HG02763 (cell line): ENCODE measurements around the gene NR6A1.

Source experiments
- ATAC-seq: cut with Tn5 transposase; IDR thresholded peaks from one replicate; pipeline ENCODE4 v1.9.1; 2021; ENCODE audit warnings: mild to moderate bottlenecking, moderate library complexity; ENCODE audit not compliant: unreplicated experiment

The NR6A1 gene

DNA sequence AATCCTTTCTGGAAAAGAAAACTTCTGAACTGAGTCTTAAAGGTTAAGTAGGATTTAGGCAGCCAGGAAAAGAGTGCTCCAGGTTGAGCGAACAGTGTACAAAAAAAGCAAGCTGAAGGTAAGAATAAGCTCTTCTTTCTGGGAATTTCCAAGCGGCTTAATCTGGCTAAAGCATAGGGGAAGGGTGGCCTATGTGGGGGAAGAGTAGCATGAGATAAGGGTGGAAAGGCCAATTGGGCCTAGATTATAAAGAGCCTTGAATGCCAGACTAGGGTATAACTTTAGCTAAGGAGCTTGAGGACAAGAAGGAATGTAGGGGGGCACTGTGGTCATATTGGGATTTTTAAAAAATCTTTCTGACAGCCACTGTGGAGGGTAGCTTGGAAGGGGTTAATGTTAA lies 226.6 kb downstream of the NR6A1 start:
- ATAC-seq, result no peak

DNA sequence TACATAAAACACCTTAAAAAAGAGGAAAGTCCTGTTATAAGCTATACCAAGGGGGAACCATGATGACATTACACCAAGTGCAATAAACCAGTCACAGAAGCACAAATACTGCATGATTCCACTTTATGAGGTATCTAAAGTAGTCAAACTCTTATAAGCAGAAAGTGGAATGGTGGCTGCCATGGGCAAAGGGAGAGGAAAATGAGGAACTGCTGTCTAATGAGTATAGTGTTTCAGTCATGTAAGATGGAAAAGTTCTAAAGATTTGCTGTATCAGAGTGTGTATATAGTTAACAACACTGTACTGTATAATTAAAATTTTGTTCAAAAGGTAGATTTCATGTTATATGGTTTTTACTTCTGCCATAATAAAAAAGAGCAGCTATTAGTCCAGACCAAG lies 229.3 kb downstream of the NR6A1 start:
- ATAC-seq, result no peak

DNA sequence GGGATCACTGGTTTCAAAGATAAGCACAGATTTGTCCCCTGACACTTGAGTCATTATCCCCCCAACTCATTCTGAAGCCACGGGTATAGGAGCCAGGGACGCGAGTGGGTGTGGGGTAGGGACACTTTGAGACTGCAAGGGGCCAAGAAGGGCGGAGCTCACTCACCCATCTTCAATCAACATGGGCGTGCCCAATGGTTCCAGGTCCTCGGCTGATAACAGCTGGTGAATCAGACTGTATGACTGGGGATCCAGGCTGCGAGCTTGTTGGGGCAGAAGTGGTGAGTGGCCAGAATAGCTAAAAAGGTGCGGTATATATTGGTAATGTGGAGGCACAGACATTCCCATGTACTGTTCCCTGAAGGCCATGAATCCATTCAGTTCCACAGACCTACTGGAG lies 233.2 kb downstream of the NR6A1 start:
- no peak for ATAC-seq

DNA sequence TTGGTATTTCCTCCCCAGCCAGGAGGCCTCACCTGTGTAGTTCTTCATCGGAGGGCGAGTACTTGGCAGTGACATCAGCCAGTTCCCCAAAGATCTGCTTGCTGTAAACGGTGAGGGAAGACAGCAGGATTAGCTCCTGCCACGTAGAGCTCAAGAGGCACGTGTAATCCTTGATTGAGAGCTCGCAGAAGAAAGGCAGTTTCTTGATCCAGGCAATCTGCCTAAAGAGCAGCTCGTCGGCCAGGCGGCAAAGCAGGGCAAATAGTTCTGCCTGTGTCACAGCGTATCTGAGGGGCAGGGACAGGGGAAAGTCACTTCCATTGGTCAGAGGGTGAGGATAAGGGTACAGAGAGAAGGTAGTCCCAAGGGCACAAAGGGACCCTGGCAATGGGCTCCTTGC lies 235.3 kb downstream of the NR6A1 start:
- no peak for ATAC-seq

DNA sequence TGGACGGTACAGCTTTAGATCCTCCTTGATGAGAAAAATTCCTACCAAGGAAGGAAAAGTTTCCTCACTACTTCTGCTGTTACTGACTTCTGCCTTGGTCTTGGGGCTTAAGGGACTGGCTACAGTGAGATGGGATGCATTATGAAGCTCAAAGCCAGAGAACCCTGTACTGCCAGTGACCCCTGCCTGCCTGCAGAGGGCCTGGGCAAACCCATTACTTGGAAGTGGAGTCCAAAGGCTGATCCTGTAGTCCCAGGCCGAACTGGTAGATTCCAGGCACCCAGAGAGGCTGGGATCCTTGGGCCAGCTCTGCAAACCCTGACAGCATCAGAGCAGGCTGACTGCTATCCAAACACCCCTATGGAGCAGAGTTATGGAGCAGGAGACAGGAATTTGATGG lies 238.2 kb downstream of the NR6A1 start:
- ATAC-seq, result no peak

DNA sequence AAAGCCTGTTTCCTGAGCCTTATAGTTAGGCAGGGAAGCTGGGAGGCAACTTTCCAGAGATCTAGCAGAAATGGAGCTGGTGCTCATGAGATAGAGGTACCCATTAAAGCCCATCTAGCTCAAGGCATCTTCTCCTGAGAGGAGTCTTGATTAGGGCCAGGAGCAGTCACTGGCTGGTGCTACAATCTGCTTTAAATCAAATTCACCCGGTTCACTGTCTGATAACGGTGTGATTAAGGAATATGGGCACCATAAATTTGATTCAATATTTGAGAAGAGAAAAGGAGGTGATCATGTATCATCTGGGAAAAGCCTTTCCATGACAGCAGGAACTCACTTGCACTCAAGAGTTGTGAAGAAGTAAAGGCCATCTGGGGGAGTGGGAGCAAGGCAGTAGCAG lies 240.0 kb downstream of the NR6A1 start:
- no peak for ATAC-seq

DNA sequence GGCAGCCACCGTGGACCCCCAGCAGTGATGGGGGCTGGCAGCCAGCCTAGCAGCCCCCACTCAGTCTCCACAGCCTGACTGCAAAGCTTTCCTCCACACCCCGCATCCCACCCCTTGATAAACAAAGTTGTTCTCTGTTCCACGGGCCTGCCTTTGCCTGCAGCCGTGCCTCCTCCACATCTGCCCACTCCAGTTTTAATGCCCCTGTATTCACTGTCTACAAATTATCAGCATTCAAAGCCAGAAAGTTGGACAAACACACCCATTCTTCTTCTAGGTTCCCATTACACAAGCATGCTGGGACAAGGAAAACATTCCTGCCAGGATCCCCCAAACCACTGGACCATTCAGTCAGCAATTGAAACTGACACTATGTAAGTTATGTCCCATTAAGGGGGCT lies 240.9 kb downstream of the NR6A1 start:
- ATAC-seq, result no peak

DNA sequence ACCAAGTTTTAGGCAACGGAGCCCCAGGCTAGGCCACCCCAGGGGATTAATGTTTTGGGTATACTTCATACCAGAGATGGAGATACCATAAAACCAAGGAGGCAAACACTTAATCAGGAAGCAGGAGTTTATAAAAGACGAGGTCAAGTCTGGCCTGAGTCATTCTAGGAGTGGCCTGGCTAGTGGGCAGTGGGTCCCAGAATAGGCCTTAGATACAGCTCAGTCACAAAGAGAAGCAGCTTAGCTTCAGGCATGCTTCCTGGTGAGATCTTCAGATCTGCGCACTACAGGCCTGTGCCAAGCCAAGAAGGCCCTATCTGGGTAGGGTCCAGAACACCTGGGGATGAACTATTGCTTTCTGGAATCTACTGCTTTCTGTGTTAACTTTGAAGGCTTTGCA lies 243.3 kb downstream of the NR6A1 start:
- no peak for ATAC-seq

DNA sequence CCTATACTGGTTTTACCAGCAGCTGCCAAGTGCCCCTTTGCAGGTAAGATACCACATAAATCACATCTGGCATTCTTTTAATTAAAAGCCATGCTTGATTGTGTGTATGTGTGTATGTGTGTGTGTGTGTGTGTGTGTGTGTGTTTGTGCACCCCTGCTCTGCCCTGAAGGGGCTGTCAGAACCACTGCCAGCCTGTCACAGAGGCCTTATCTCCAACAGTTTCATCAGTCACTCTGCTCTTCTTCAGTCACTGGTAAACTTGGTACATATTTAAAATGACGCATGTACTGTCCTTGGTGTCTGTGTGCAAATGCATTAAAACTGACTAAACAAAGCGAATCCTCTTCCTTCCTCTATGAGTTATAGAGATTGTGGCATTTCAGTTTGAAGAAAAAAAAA lies 244.9 kb downstream of the NR6A1 start:
- no peak for ATAC-seq

DNA sequence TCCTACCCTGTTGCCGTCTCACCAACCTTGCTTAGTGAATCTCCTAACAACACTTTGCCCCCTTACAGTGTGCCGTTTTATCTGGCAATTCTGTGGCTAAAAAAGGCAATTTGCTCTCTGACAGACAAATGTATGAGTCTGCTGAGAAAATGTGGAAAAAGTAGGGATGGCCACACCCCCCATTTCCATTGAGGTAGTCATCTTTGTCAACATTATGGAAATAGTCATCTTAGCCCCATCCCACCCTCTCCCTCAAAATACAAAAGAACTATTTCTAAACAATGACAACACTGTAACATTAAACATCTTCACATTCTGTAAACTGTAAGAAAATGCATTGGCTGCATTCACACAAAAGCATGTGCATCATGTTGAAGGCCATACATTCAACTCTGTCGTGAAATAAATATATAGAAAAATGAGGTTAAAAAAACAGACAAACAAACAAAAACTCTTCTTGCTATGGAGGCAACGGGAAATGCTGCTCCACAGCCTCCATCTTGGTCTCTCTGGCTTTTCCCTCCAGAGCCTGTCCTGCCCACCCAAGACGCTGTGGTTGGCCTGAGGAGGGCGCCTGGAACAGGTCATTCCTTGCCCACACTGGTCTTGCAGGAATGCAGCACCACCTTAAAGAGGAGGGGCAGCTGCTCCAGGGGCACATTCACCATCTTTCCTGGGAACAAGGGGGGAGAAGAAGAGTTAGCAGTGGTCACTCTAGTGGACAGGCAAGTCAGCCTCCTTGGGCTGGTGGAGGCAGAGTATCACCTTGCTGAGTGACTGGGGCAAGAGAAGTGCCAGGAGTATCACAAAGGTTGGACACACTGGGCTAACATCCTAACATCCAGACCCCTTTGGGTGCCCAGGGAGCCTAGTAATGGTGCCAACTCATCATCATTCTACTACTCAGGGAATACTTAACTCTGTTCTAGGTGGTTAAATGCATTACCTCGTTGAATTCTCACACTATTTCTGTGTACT lies 248.7 kb downstream of the NR6A1 start:
- ATAC-seq, result no peak

DNA sequence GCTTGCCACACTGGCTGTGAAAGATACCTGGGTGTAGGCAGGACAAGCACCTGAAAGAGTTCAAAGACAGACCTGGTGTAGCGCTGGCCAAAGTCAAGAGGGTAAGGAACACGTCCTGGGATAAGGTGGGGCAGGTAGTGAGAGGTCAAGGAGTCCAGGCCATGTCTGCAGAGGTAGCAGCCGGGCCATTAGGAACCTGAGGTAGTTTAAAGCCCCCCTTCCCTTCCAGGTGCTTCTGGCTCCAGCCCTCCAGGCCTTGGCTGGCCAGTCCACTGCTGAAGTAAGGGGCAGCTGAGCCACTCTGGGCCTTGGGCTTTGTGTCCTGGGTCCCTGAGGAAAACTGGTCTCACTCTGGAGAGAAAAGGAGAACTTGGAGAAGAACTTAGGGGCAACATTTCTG lies 250.0 kb downstream of the NR6A1 start:
- ATAC-seq, result no peak

DNA sequence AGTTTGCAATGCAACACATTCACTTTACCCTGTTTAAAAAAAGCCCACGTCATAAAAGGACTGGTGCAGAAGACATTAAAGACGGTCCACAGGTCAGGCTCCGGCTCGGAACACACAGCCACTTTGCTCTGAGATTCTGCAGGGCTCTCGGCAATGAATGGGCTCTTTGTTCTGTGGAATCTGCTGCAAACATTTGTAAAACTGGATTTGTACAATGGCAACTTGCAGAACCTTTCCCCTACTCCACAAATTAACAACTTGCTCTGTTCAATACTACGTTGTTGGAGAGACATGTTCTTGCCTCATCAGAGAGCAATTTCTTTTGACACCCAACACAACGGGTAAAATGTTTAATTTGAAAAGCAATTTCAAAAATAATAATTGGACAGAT lies 250.9 kb downstream of the NR6A1 start:
- no peak for ATAC-seq

DNA sequence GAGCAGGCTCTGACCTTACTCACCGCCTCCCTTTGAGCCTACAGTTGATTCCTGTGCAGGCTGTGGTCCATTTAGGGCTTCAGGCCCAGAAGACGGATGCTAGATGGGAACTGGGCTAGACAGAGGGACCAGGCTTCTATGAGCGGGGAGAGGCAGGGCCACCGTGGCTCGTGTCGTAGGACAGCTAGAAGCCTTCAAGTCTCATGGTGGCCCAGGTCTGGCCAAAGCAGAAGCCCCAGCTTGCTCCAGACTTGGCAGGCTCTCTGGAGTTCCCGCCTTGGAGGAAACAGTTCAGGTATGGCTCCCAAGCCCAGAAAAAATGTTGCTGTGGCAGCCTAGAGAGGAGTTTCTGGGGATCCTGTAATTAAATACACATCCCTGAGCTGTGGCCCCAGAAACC lies 253.0 kb downstream of the NR6A1 start:
- no peak for ATAC-seq

DNA sequence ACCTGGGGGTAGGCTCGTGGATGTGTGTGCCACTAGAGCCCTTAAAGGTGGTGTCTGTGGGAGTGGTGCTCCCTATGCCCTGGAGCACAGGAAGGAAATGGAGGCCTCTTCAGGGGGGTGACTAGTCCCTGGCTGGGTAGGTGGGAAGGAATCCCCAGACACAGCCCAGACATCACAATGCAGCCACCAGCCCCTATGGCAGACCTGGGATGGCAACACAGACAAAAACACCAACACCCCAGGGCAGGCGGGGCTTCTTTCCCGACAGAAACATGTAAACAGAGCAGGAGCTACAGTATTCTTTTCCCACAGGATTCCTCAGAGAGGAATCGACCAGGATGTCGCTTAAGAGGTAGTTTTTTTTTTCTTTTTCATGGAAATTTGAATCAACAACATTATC lies 253.5 kb downstream of the NR6A1 start:
- no peak for ATAC-seq

DNA sequence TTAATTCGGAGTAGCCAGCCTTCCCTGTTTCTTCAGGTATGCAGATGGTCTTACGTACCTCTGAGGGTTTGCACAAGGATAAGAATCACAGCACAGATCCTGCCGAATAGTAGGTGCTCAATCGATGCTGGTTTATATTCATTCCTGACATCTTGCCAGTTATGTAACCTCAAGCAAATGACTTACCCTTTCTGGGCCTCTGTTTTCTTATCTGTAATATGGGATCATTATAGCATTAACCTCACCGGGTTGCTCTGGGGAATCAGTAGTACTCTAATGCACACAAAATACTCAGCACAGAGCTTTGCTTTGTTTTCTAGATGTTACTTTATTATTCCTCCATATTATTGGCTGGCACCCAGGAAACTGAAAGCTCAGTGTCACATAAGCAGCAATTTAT lies 256.2 kb downstream of the NR6A1 start:
- no peak for ATAC-seq

DNA sequence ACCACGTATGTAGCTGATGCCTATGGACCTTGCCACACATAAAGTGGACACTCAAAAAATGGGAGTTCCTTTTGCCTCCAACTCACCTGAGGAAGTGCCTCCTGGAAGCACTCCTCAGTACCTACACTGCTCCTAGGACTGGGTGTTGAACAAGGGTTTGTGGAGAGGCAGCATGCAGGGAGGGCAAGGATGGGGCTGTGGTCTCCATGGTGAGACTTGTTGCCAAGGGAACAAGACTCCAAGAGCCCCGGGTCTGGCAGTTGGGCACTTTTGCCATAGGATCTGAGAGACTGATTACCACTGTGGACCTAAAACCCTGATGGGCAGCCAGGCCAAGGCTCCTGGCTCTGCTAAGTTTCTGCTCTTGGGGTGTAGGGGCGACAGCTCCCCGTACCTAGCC lies 257.0 kb downstream of the NR6A1 start:
- no peak for ATAC-seq

DNA sequence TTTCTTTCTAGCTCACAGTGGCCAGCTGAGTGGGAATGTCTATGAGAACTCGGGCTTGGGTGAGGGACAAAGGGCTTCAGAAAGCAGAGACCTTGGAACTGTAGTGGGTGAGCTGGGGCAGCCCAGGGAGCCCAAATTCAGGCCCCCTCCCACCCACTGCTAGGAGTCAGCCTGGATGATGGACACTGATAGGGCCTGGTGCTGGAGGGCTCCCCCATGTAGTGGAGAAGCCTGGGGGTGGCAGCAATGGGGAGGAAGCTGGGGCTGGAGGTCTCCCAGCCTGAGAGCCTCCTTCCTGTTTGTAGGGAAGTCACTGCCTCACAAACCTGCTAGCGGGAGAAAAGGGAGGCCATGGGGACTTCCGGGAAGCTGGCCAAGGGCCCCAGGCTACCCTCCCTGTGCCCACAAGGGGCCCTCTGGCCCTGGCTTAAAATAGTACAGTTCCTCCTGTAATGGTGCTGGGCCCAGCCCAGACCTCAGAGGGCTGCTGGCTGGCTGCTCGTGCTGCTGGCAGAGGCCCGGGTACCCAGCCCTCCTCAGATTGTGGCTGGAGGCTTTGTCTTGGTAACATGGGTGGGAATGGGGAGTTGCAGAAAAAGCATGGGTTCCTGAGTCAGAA lies 257.6 kb downstream of the NR6A1 start:
- no peak for ATAC-seq

DNA sequence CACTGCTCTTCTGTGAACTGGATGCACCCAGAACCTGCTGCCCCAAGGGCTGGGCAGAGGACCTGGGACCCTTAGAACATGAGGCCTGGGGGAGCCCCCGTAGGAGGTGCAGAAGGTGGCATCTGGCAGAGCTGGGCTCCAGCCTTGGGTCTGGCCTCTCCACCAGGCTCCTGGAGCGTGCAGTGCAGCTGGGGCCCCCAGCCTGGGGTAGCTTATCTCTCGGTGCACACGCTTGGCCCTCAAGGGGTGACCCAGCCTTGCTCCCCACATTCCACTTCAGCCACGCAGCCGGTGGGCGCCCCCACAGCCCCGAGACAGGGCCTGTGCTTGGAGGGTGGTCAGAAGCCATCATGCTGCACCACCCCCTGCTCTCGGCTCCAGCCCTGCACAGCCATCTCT lies 258.3 kb downstream of the NR6A1 start:
- ATAC-seq, result no peak

DNA sequence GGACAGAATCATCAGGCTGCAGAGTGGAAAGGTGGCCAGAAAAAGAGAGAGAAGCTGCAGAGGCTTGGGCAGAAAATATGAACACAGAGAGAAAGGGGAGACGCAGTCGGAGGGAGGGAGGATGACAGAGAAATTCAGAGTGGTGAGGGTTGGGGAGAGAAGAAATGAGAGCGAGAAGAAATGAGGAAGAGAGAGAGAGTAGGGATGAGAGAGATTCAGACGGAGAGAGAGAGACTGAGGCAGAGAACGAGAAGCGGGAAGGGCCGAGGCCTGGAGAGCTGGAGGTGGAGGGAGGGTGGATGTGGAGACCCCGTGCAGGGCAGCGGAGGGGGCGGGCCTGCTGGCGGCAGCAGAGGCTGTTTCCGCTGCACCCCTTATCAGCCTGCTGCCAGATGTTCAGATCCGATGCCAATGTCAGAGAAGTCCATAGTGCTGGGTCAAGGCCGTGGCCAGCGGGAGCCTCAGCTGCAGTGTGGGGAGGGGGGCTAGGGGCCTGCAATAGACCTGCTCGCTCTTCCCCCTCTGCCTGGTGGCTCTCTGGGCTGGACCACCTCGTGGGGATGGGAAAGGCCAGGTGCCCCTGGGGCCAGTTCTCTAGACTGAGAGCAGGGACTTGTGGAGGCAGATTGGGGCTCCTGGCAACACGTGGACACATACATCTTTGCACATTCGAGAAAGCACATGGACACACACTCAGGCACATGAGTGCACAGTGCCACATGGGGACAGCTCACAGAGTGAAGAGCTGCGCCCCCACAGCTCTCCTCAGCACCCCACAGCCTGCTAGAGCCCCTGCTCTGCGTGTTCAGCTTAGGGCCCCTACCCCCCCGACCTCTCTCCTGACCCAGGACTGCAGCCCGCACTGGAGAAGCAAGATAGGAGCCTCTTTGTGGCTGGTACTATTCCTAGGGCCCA lies 259.0 kb downstream of the NR6A1 start:
- ATAC-seq, result no peak

DNA sequence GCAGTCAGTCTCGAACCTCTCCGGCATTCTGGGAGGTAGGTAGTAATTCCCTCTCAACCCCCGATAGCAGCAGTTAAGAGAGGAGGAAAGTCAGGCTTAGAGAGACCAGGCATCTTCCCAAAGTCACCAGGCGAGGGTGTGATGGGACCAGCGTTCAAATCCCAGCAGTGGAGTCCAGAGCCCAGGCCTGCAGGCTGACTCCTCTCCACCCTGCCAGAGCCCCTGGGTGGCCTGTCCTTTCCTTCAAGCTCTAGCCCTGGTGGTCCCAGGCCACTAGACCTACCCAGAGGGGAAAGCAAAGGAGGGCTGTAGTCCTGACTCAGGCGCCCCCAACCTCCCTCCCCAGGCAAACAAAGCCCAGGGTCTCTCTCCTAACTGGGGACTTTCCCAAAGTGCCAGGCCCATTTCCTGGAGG lies 259.7 kb downstream of the NR6A1 start:
- no peak for ATAC-seq

DNA sequence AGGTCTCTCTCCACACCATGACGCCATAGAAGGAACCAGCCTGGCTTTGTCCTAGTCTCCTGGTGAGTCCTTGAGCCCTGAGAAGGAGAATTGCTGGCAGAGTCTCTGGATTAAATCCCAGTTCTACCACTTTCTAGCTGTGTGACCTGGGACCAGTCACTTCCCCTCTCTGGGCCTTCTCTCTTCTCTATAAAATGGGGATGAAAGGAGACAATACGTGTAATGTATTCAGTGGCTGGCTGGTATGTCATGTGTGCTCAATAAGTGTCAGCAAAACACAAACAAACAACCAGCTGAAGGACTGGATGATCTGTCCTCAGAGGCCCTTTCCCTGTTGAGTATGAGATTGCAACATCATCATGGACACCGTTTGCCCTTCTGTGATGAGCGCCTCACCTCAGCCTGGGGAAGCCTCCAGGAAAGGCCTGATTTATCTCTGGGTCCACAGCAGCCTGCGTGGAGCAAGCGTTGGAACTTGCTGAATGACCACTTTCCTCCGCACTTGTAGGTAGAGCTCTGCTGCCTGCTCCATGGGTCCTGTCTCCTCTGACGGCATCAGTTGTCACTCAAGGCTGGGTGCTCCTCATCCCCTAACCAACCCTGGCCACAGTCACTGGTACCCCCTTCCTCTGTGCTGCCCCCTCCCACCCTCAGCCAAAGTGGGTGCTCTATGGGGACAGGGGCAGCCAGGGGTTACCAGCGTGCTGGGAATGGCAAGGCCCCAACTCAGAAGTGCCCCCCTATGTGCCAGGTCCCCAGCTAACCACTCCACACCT lies 260.3 kb downstream of the NR6A1 start:
- no peak for ATAC-seq
